SKM-1 (cell line): ENCODE data around the gene LRIT1.
A peak's percentile ranks its signal among the peaks of the same experiment; 100 is the strongest.

Experiments used
- DNase-seq: peaks from one replicate; lab custom pipeline; 2025; ENCODE audit not compliant: unreplicated experiment; lab: John Stamatoyannopoulos, UW

The LRIT1 gene

GRCh38 chr10:84214612-84215235 is 26.6 kb downstream of the LRIT1 start:
- peak; percentile 3 for DNase-seq

- no peak for DNase-seq
These were observed 27.2 kb downstream of the LRIT1 start for GRCh38 chr10:84214046-84214572.

- no peak for DNase-seq
These were observed 28.3 kb downstream of the LRIT1 start for GRCh38 chr10:84213076-84213475.

GRCh38 chr10:84212014-84212413 is 29.3 kb downstream of the LRIT1 start:
- no peak for DNase-seq

GRCh38 chr10:84211566-84211965 is 29.8 kb downstream of the LRIT1 start:
- DNase-seq: no peak

- DNase-seq: no peak
These were observed 33.3 kb downstream of the LRIT1 start for GRCh38 chr10:84208023-84208422.

- DNase-seq: no peak
These were observed 35.4 kb downstream of the LRIT1 start for GRCh38 chr10:84205853-84206525.

GRCh38 chr10:84205049-84205852 is 36.1 kb downstream of the LRIT1 start:
- DNase-seq: peak; percentile 20

GRCh38 chr10:84204610-84205009 is 36.7 kb downstream of the LRIT1 start:
- no peak for DNase-seq

- peak; percentile 12 for DNase-seq
These were observed 37.2 kb downstream of the LRIT1 start for GRCh38 chr10:84204122-84204521.

- no peak for DNase-seq
These were observed 39.0 kb downstream of the LRIT1 start for GRCh38 chr10:84202349-84202748.

GRCh38 chr10:84201682-84202081 is 39.7 kb downstream of the LRIT1 start:
- DNase-seq: no peak

GRCh38 chr10:84201244-84201606 is 40.1 kb downstream of the LRIT1 start:
- no peak for DNase-seq

- DNase-seq: no peak
These were observed 40.7 kb downstream of the LRIT1 start for GRCh38 chr10:84200537-84201243.

GRCh38 chr10:84198206-84198915 is 43.0 kb downstream of the LRIT1 start:
- no peak for DNase-seq

- no peak for DNase-seq
These were observed 43.7 kb downstream of the LRIT1 start for GRCh38 chr10:84197643-84198042.

GRCh38 chr10:84196941-84197340 is 44.4 kb downstream of the LRIT1 start:
- no peak for DNase-seq

- no peak for DNase-seq
These were observed 45.3 kb downstream of the LRIT1 start for GRCh38 chr10:84196083-84196482.

GRCh38 chr10:84195044-84195830 is 46.1 kb downstream of the LRIT1 start:
- no peak for DNase-seq
